ENCODE results near the gene ZMYND8.

DNA sequence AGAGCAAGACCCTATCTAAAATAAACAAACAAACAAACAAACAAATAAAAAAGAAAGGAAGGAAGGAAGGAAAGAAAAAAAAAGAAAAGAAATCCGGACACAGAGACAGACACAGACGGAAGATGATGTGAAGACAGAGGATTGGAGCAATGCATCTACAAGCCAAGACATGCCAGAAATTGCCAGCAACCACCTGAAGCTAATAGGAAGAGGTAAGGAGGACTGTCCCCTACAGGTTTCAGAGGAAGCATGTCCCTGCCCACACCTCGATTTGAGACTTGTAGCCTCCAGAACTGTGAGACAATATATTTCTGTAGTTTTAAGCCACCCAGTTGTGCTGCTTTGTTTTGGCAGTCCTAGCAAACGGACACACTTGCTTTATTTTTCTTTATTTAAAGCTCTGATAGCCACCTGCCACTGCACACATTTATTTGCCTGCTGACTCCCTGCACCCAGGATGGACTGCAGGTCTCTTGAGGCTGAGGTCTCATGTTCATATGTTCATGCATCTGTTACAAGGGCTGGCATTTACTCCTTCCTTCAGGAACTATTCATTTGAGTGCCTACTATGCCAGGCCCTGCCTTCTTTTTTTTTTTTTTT, 20.7 kb upstream of the ZMYND8 start:
- TF ChIP-seq FOXP2 (optimal IDR thresholded peaks at IDR 0.05; ENCODE audit: borderline replicate concordance, extremely low read depth, extremely low read length, insufficient read depth) (no peak), POLR2AphosphoS5 (IDR thresholded peaks at IDR 0.05; ENCODE audit: low read depth, low read length) (no peak), TAF1 (IDR thresholded peaks at IDR 0.05; ENCODE audit: borderline replicate concordance, insufficient read depth, low read length) (no peak), SIN3A (IDR thresholded peaks at IDR 0.05; ENCODE audit: borderline replicate concordance, insufficient read depth, low read length) (no peak)
- TF ChIP-seq, protein P1, sequence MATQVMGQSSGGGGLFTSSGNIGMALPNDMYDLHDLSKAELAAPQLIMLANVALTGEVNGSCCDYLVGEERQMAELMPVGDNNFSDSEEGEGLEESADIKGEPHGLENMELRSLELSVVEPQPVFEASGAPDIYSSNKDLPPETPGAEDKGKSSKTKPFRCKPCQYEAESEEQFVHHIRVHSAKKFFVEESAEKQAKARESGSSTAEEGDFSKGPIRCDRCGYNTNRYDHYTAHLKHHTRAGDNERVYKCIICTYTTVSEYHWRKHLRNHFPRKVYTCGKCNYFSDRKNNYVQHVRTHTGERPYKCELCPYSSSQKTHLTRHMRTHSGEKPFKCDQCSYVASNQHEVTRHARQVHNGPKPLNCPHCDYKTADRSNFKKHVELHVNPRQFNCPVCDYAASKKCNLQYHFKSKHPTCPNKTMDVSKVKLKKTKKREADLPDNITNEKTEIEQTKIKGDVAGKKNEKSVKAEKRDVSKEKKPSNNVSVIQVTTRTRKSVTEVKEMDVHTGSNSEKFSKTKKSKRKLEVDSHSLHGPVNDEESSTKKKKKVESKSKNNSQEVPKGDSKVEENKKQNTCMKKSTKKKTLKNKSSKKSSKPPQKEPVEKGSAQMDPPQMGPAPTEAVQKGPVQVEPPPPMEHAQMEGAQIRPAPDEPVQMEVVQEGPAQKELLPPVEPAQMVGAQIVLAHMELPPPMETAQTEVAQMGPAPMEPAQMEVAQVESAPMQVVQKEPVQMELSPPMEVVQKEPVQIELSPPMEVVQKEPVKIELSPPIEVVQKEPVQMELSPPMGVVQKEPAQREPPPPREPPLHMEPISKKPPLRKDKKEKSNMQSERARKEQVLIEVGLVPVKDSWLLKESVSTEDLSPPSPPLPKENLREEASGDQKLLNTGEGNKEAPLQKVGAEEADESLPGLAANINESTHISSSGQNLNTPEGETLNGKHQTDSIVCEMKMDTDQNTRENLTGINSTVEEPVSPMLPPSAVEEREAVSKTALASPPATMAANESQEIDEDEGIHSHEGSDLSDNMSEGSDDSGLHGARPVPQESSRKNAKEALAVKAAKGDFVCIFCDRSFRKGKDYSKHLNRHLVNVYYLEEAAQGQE (IDR thresholded peaks at IDR 0.05; ENCODE audit: insufficient read depth in 1 of 2, low read depth in 2 of 2, low read length in 2 of 2), result no peak

Measured in PFSK-1 (cell line).